Endothelial cell (in vitro differentiated cells): Measurements from ENCODE around the gene SIM2. TPM values are rescaled to one million over a fixed set of nuclear protein-coding genes. Genes with fewer than 3 reads are reported as not detected.

Experiments used
- DNase-seq: peaks from one replicate; pipeline ENCODE4 v3.0.0; 2021; ENCODE audit warnings: low spot score
- H3K27ac Mint-ChIP-seq: one replicate; pipeline ENCODE4 v1.8.0; 2021; ENCODE audit warnings: mixed read lengths, inconsistent platforms; ENCODE audit not compliant: unreplicated experiment
- H3K27me3 Mint-ChIP-seq: one replicate; pipeline ENCODE4 v1.8.0; 2021; ENCODE audit warnings: mild to moderate bottlenecking, moderate library complexity, mixed read lengths, inconsistent platforms; ENCODE audit not compliant: unreplicated experiment
- H3K36me3 Mint-ChIP-seq: one replicate; pipeline ENCODE4 v1.8.0; 2021; ENCODE audit warnings: mild to moderate bottlenecking, low read depth, mixed read lengths, inconsistent platforms; ENCODE audit not compliant: unreplicated experiment
- H3K4me1 Mint-ChIP-seq: one replicate; pipeline ENCODE4 v1.8.0; 2021; ENCODE audit warnings: mild to moderate bottlenecking, mixed read lengths, inconsistent platforms; ENCODE audit not compliant: unreplicated experiment
- H3K4me3 Mint-ChIP-seq: one replicate; pipeline ENCODE4 v1.8.0; 2021; ENCODE audit warnings: mild to moderate bottlenecking, mixed read lengths, inconsistent platforms; ENCODE audit not compliant: unreplicated experiment
- H3K9me3 Mint-ChIP-seq: one replicate; pipeline ENCODE4 v1.8.0; 2021; ENCODE audit warnings: mixed read lengths, inconsistent platforms; ENCODE audit not compliant: unreplicated experiment
- CTCF ChIP-seq: fragments of 200-600 bp; sonication (generic); IDR thresholded peaks from one replicate; pipeline ENCODE4 v1.5.0; 2021; ENCODE audit warnings: antibody characterized with exemption; ENCODE audit not compliant: unreplicated experiment
- total RNA-seq: library from RNA; stranded (reverse); fragmentation: NEBNext Ultra II Directional; extraction: Animal tissue kit (Norgen Biotek cat#: 25700); gene quantifications from one replicate; pipeline ENCODE4 v1.2.1, GENCODE V29; 2021; ENCODE audit not compliant: unreplicated experiment

Gene SIM2
- total RNA-seq, 1 donor from 2014 or later, result 17.1 TPM

DNA sequence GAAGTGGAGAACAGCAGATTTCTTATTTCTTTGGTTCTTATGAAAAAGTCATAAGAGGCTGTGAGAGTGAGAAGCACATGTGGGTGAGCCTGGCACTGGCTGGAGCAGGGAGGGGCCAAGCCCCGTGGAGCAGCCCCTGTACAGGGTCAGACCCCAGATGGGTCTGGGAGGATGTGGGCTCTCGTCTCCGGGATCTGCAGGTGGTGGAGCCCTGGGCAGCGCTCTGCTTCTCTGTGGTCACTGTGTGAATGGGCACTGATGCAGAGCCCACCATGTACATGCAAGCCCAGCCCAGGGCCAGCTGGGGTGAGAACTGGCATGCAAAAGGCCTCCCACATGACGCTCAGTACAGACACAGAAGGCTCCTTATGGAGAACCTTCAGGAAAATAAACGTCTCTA, 67.6 kb downstream of the SIM2 start:
- Mint-ChIP-seq H3K27me3 (peaks cover 3% of the 10 kb centered on the region), H3K9me3 (no peaks in the 10 kb centered on the region), H3K36me3 (peaks cover 15% of the 10 kb centered on the region), H3K27ac (no peak overlapping the region), H3K4me3 (no peak overlapping the region), H3K4me1 (peaks cover 11% of the 10 kb centered on the region)
- no peak for DNase-seq
- no peak for TF ChIP-seq CTCF

DNA sequence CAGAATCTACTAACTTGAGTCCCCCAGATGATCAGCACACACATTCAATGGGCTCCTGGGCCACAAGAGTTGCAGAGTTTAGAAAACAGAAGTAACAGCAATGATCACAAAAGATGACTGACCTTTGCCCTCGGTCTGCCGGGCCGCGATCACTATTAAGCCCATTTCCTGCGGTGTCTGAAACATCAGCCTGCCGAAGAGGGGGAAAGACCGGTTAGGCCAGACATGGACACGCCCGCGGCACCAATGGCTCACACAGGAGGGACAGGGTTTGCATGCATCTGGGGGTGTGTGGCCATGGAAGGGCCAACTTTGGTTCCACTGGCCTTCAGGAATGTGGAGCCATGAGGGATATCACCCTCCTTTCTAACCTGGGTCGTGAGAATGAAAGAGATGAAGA, 68.2 kb downstream of the SIM2 start:
- no peak for TF ChIP-seq CTCF
- Mint-ChIP-seq H3K27me3 (peaks cover 3% of the 10 kb centered on the region), H3K4me3 (no peak overlapping the region), H3K27ac (no peak overlapping the region), H3K9me3 (no peaks in the 10 kb centered on the region), H3K36me3 (peaks cover 15% of the 10 kb centered on the region), H3K4me1 (peaks cover 11% of the 10 kb centered on the region)
- no peak for DNase-seq

GRCh38 chr21:36768496-36768895, 69.6 kb downstream of the SIM2 start:
- Mint-ChIP-seq H3K27ac (no peak overlapping the region), H3K36me3 (peaks cover 12% of the 10 kb centered on the region), H3K9me3 (no peaks in the 10 kb centered on the region)

DNA sequence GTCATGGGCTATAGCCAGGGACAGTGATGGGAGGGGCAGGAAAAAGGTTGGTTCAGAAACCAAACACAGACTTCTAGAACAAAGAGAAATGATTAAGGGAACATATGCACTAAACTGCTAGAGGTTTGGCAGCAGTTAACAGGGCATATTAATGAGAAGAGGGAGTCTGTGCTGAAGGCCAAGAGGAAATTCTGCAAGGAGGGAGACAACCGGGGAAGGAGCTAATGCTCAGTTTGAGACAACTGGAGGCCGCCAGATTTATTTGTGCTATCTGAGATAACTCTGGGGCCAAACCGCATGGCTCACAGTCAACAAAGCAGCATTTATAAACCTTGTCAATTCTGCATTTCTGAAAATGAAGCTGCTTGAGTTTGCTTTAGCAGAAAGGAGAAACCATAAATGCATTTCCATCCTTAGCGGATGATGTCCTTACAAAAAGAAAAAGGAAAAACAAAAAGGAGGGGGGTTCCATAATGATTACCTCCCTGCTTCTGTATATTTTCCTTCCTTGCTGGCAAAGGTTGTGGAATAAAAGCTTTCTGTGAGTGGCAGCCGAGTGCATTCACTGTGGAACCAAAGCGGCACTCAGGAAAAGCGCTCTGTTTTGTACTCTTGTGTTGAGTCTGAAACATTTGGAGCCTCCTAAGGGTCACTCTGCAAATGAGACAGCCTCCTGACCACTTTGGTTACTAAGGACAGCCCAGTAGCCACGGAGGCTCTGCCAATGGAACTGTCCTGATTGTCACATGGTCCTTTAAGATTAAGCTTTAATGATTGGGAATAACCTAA, 70.3 kb downstream of the SIM2 start:
- Mint-ChIP-seq H3K36me3 (peaks cover 6% of the 10 kb centered on the region), H3K27me3 (peaks cover 3% of the 10 kb centered on the region), H3K9me3 (no peaks in the 10 kb centered on the region), H3K4me1 (peaks cover 11% of the 10 kb centered on the region), H3K4me3 (no peak overlapping the region), H3K27ac (peak overlapping the region; percentile 51)
- no peak for TF ChIP-seq CTCF
- no peak for DNase-seq

More at GRCh38 chr21:36768496-36768895, 69.6 kb downstream of the SIM2 start:
- TF ChIP-seq CTCF, result no peak
- Mint-ChIP-seq H3K27me3 (peaks cover 3% of the 10 kb centered on the region), H3K4me1 (peaks cover 11% of the 10 kb centered on the region), H3K4me3 (no peak overlapping the region)
- no peak for DNase-seq

DNA sequence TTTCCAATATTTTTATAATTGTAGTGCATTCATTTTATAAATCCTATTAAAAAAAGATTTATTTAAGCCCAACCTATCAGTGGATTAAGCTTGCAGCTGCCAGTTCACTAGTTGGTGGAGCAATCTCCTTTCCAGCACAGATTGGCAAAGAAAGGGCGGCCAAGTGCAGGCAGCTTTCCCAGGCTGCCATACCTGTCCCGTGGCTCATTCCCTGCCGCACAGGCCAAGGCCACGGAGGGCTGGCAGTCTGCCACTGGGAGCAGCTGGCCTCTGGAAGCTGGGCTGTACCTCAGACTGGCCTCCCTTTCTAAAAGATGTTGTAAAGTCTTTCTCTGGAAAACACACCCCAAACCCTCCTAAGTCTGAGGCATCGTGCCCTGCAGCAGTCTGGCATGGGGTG, 74.2 kb downstream of the SIM2 start:
- no peaks in the 10 kb centered on the region for H3K27me3 Mint-ChIP-seq
- no peak overlapping the region for H3K27ac Mint-ChIP-seq
- TF ChIP-seq CTCF, result no peak
- DNase-seq, result no peak
- no peaks in the 10 kb centered on the region for H3K9me3 Mint-ChIP-seq
- peaks cover 4% of the 10 kb centered on the region for H3K36me3 Mint-ChIP-seq
- peaks cover 7% of the 10 kb centered on the region for H3K4me1 Mint-ChIP-seq
- H3K4me3 Mint-ChIP-seq, result no peak overlapping the region
